HG02840 (cell line): ENCODE measurements around the gene GRAMD2A.
"Not testable (repeated sequence)": the region's sequence is repeated elsewhere in the genome, so short reads cannot be mapped to it uniquely, and the experiment has no call there.

Experiments
- ATAC-seq: cut with Tn5 transposase; IDR thresholded peaks from one replicate; pipeline ENCODE4 v1.9.1; 2021; ENCODE audit warnings: mild to moderate bottlenecking, moderate library complexity, moderate number of reproducible peaks; ENCODE audit not compliant: unreplicated experiment, low FRiP score

Gene GRAMD2A

GRCh38 chr15:72192416-72192815, 5.2 kb downstream of the GRAMD2A start:
- no peak for ATAC-seq

GRCh38 chr15:72189250-72189902, 8.2 kb downstream of the GRAMD2A start:
- ATAC-seq = no peak

GRCh38 chr15:72184165-72184811, 13.3 kb downstream of the GRAMD2A start:
- no peak for ATAC-seq

GRCh38 chr15:72183781-72184164, 13.8 kb downstream of the GRAMD2A start:
- ATAC-seq = no peak

- no peak for ATAC-seq
Measured at GRCh38 chr15:72182673-72183072, 14.9 kb downstream of the GRAMD2A start.

- ATAC-seq = no peak
Measured at GRCh38 chr15:72182244-72182643, 15.3 kb downstream of the GRAMD2A start.

GRCh38 chr15:72180761-72181324, 16.7 kb downstream of the GRAMD2A start:
- no peak for ATAC-seq

GRCh38 chr15:72179950-72180581, 17.5 kb downstream of the GRAMD2A start:
- no peak for ATAC-seq

- ATAC-seq = no peak
Measured at GRCh38 chr15:72178976-72179585, 18.5 kb downstream of the GRAMD2A start.

- ATAC-seq = no peak
Measured at GRCh38 chr15:72176743-72177142, 20.8 kb downstream of the GRAMD2A start.

- no peak for ATAC-seq
Measured at GRCh38 chr15:72176159-72176558, 21.4 kb downstream of the GRAMD2A start.

GRCh38 chr15:72175186-72176044, 22.2 kb downstream of the GRAMD2A start:
- no peak for ATAC-seq

- no peak for ATAC-seq
Measured at GRCh38 chr15:72174551-72175165, 22.9 kb downstream of the GRAMD2A start.

GRCh38 chr15:72173864-72174550, 23.6 kb downstream of the GRAMD2A start:
- ATAC-seq = no peak

GRCh38 chr15:72173401-72173800, 24.2 kb downstream of the GRAMD2A start:
- no peak for ATAC-seq

- no peak for ATAC-seq
Measured at GRCh38 chr15:72172796-72173195, 24.8 kb downstream of the GRAMD2A start.

- ATAC-seq = not testable (repeated sequence)
Measured at GRCh38 chr15:72171978-72172377, 25.6 kb downstream of the GRAMD2A start.

GRCh38 chr15:72170691-72171090, 26.9 kb downstream of the GRAMD2A start:
- no peak for ATAC-seq

- no peak for ATAC-seq
Measured at GRCh38 chr15:72169921-72170611, 27.5 kb downstream of the GRAMD2A start.
